ENCODE results near the gene ICA1. TPM values are rescaled to one million over a fixed set of nuclear protein-coding genes. Genes with fewer than 3 reads are reported as not detected.

The ICA1 gene
- polyA plus RNA-seq, 2 of the 4 experiments (the other 2 are of a cell fraction): 0.66 to 2.0 TPM

- no peak for ATAC-seq
- no peak overlapping the region for H3K4me2 ChIP-seq
- ChIA-PET CTCF (no interaction called here), POLR2A (no interaction called here)
- no peak for FAIRE-seq
- no peak for TF ChIP-seq ZSCAN20 (CRISPR knock-in tag; IDR thresholded peaks at IDR 0.05)
- TF ChIP-seq JUNB (IDR thresholded peaks at IDR 0.05): no peak
- no peak for TF ChIP-seq ZFP36 (IDR thresholded peaks at IDR 0.05; ENCODE audit: borderline replicate concordance, partially characterized antibody)
- TF ChIP-seq, protein P1, sequence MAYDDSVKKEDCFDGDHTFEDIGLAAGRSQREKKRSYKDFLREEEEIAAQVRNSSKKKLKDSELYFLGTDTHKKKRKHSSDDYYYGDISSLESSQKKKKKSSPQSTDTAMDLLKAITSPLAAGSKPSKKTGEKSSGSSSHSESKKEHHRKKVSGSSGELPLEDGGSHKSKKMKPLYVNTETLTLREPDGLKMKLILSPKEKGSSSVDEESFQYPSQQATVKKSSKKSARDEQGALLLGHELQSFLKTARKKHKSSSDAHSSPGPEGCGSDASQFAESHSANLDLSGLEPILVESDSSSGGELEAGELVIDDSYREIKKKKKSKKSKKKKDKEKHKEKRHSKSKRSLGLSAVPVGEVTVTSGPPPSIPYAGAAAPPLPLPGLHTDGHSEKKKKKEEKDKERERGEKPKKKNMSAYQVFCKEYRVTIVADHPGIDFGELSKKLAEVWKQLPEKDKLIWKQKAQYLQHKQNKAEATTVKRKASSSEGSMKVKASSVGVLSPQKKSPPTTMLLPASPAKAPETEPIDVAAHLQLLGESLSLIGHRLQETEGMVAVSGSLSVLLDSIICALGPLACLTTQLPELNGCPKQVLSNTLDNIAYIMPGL (CRISPR knock-in tag; IDR thresholded peaks at IDR 0.05; ENCODE audit: borderline replicate concordance): no peak
- TF ChIP-seq NFE2L2 (conservative IDR thresholded peaks at IDR 0.05; ENCODE audit: low read length): no peak
- no peak for TF ChIP-seq SREBF2 (IDR thresholded peaks at IDR 0.05)
- TF ChIP-seq CHD2 (IDR thresholded peaks at IDR 0.05; ENCODE audit: low read length, partially characterized antibody): no peak
- TF ChIP-seq CBX2 (IDR thresholded peaks at IDR 0.05; ENCODE audit: borderline replicate concordance, low read depth): no peak
- TF ChIP-seq HEYL (CRISPR knock-in tag; IDR thresholded peaks at IDR 0.05): no peak
- H3K4me1 ChIP-seq: no peaks in the 10 kb centered on the region
- no peak overlapping the region for H3K4me3 ChIP-seq
- H3K9me3 ChIP-seq: no peaks in the 10 kb centered on the region
- H3K27ac ChIP-seq: no peak overlapping the region
- WGBS (ENCODE audit: missing lambda C conversion rate): 73% methylated on average over 9 of the region's 10 CpGs
- DNase-seq (ENCODE audit: low read depth in 1 of 2, low spot score in 1 of 2): no peak
These were observed 50.9 kb downstream of the ICA1 start for GRCh38 chr7:8210845-8211724.

DNA sequence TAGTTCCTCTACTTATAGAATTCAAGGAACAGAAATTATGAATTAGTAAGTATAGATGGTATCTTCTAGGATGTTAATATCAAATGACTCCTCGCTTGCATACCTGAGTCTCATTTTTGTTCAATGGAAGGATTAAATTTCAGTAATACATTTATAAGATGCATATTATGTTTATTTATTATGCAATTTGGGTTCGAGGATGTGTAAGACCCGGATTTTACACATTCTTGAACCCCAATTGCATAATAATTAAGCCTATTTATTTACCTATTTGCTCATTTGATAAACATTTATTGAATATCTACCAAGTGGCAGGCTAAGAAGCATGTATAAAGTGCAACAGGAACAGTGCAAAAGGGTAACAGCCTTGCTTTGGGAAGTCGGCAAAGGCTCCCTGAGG is 52.6 kb downstream of the ICA1 start:
- FAIRE-seq: no peak
- WGBS (ENCODE audit: missing lambda C conversion rate): 23% methylated on average over 4 of the region's 4 CpGs
- no peaks in the 10 kb centered on the region for H3K4me1 ChIP-seq

GRCh38 chr7:8208816-8209215 is 53.2 kb downstream of the ICA1 start:
- ChIA-PET POLR2A (no interaction called here), CTCF (interaction anchor here (1.0 to 1.9 kb wide), 3 partner anchors 8 to 528 kb away, joined by 3 to 7 read pairs (median 3); no protein-coding TSS in a partner anchor)
- Histone ChIP-seq H3K4me2 (no peak overlapping the region), H3K27ac (no peak overlapping the region), H3K4me3 (no peak overlapping the region), H3K4me1 (no peaks in the 10 kb centered on the region), H3K9me3 (no peaks in the 10 kb centered on the region)
- no peak for ATAC-seq
- no peak for FAIRE-seq
- 36% methylated on average over 2 of the region's 2 CpGs for WGBS (ENCODE audit: missing lambda C conversion rate)
- no peak for DNase-seq (ENCODE audit: low read depth in 1 of 2, low spot score in 1 of 2)
- TF ChIP-seq HDAC2 (IDR thresholded peaks at IDR 0.05) (no peak), RFX5 (IDR thresholded peaks at IDR 0.05) (no peak), CBX8 (IDR thresholded peaks at IDR 0.05) (no peak), EP300 (IDR thresholded peaks at IDR 0.05) (no peak), CBX2 (IDR thresholded peaks at IDR 0.05; ENCODE audit: borderline replicate concordance, low read depth) (no peak), POLR2AphosphoS2 (conservative IDR thresholded peaks at IDR 0.05; ENCODE audit: low read length) (no peak), TFCP2L1 (CRISPR knock-in tag; IDR thresholded peaks at IDR 0.05) (no peak), SREBF2 (IDR thresholded peaks at IDR 0.05) (no peak)
- TF ChIP-seq, protein P2, sequence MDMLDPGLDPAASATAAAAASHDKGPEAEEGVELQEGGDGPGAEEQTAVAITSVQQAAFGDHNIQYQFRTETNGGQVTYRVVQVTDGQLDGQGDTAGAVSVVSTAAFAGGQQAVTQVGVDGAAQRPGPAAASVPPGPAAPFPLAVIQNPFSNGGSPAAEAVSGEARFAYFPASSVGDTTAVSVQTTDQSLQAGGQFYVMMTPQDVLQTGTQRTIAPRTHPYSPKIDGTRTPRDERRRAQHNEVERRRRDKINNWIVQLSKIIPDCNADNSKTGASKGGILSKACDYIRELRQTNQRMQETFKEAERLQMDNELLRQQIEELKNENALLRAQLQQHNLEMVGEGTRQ (IDR thresholded peaks at IDR 0.05): no peak
- TF ChIP-seq, protein P3, sequence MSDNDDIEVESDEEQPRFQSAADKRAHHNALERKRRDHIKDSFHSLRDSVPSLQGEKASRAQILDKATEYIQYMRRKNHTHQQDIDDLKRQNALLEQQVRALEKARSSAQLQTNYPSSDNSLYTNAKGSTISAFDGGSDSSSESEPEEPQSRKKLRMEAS (IDR thresholded peaks at IDR 0.05): no peak

More for the DNA sequence above, 52.6 kb downstream of the ICA1 start:
- Histone ChIP-seq H3K9me3 (no peaks in the 10 kb centered on the region), H3K4me3 (no peak overlapping the region), H3K27ac (no peak overlapping the region), H3K4me2 (no peak overlapping the region)
- POLR2A ChIA-PET: no interaction called here
- DNase-seq (ENCODE audit: low read depth in 1 of 2, low spot score in 1 of 2) (no peak), ATAC-seq (no peak)
- TF ChIP-seq EHF (CRISPR knock-in tag; IDR thresholded peaks at IDR 0.05): no peak
- TF ChIP-seq, protein P4, sequence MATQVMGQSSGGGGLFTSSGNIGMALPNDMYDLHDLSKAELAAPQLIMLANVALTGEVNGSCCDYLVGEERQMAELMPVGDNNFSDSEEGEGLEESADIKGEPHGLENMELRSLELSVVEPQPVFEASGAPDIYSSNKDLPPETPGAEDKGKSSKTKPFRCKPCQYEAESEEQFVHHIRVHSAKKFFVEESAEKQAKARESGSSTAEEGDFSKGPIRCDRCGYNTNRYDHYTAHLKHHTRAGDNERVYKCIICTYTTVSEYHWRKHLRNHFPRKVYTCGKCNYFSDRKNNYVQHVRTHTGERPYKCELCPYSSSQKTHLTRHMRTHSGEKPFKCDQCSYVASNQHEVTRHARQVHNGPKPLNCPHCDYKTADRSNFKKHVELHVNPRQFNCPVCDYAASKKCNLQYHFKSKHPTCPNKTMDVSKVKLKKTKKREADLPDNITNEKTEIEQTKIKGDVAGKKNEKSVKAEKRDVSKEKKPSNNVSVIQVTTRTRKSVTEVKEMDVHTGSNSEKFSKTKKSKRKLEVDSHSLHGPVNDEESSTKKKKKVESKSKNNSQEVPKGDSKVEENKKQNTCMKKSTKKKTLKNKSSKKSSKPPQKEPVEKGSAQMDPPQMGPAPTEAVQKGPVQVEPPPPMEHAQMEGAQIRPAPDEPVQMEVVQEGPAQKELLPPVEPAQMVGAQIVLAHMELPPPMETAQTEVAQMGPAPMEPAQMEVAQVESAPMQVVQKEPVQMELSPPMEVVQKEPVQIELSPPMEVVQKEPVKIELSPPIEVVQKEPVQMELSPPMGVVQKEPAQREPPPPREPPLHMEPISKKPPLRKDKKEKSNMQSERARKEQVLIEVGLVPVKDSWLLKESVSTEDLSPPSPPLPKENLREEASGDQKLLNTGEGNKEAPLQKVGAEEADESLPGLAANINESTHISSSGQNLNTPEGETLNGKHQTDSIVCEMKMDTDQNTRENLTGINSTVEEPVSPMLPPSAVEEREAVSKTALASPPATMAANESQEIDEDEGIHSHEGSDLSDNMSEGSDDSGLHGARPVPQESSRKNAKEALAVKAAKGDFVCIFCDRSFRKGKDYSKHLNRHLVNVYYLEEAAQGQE (IDR thresholded peaks at IDR 0.05): no peak
- no peak for TF ChIP-seq RARB (CRISPR knock-in tag; IDR thresholded peaks at IDR 0.05)
- TF ChIP-seq, protein P5, sequence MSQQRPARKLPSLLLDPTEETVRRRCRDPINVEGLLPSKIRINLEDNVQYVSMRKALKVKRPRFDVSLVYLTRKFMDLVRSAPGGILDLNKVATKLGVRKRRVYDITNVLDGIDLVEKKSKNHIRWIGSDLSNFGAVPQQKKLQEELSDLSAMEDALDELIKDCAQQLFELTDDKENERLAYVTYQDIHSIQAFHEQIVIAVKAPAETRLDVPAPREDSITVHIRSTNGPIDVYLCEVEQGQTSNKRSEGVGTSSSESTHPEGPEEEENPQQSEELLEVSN (IDR thresholded peaks at IDR 0.05; ENCODE audit: borderline replicate concordance, low read depth): no peak
- no peak for TF ChIP-seq EHMT2 (IDR thresholded peaks at IDR 0.05; ENCODE audit: low read depth)
- no peak for TF ChIP-seq FOSB (CRISPR knock-in tag; IDR thresholded peaks at IDR 0.05)
- CTCF ChIA-PET: interaction anchor here (1.0 kb wide), 1 partner anchor 134 kb away, joined by 3 read pairs; no protein-coding TSS in a partner anchor
